Measurements from ENCODE around the gene USP22.

USP22 gene

GRCh38 chr17:20955427-20956323 is 87.1 kb downstream of the USP22 start:
- no peaks in the 10 kb centered on the region for H3K27me3 ChIP-seq (ENCODE audit: control insufficient read depth in 2 of 2, insufficient read depth in 2 of 2, low read length in 2 of 2)
- no peak overlapping the region for H3K4me3 ChIP-seq (ENCODE audit: low read length in 2 of 2)
- H3K9ac ChIP-seq (ENCODE audit: low read depth in 1 of 2, low read length in 2 of 2) = no peak overlapping the region
- H3K4me1 ChIP-seq (ENCODE audit: control insufficient read depth in 2 of 2, insufficient read depth in 2 of 2, low read length in 2 of 2) = peaks cover 0 to 9% of the 10 kb centered on the region in 2 donors
- H3K27ac ChIP-seq (ENCODE audit: low read depth in 2 of 2, low read length in 2 of 2) = no peak overlapping the region
- H3K36me3 ChIP-seq (ENCODE audit: control insufficient read depth in 2 of 2, insufficient read depth in 2 of 2, low read length in 2 of 2) = no peaks in the 10 kb centered on the region
- H3K9me3 ChIP-seq (ENCODE audit: control insufficient read depth in 2 of 2, low read length in 2 of 2) = no peaks in the 10 kb centered on the region

GRCh38 chr17:20954794-20955193 is 88.0 kb downstream of the USP22 start:
- Histone ChIP-seq H3K4me1 (ENCODE audit: control insufficient read depth in 2 of 2, insufficient read depth in 2 of 2, low read length in 2 of 2) (peaks cover 0 to 9% of the 10 kb centered on the region in 2 donors), H3K9me3 (ENCODE audit: control insufficient read depth in 2 of 2, low read length in 2 of 2) (no peaks in the 10 kb centered on the region), H3K27ac (ENCODE audit: low read depth in 2 of 2, low read length in 2 of 2) (no peak overlapping the region), H3K9ac (ENCODE audit: low read depth in 1 of 2, low read length in 2 of 2) (no peak overlapping the region), H3K27me3 (ENCODE audit: control insufficient read depth in 2 of 2, insufficient read depth in 2 of 2, low read length in 2 of 2) (no peaks in the 10 kb centered on the region), H3K36me3 (ENCODE audit: control insufficient read depth in 2 of 2, insufficient read depth in 2 of 2, low read length in 2 of 2) (no peaks in the 10 kb centered on the region), H3K4me3 (ENCODE audit: low read length in 2 of 2) (no peak overlapping the region)

DNA sequence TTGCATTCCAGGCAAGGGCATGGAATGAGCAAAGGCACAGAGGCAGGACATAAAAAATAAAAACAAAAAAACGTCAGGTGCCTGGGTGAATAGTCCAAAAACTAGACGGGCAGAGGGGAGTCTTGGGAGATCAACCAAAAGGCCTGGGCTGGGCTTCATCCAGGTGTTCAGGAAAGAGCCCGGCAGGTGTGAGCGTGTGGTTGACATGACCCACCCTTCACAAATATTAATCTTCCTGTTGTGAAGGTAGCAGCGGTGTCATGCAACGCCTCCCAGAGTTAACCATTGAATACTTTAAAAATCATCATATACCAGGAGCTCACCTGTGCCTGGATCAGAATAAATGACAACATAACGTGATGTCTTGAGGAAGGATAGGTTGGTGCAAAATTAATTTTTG is 90.6 kb downstream of the USP22 start:
- Histone ChIP-seq H3K27ac (ENCODE audit: low read depth in 2 of 2, low read length in 2 of 2) (no peak overlapping the region), H3K27me3 (ENCODE audit: control insufficient read depth in 2 of 2, insufficient read depth in 2 of 2, low read length in 2 of 2) (no peaks in the 10 kb centered on the region), H3K4me3 (ENCODE audit: low read length in 2 of 2) (no peak overlapping the region), H3K4me1 (ENCODE audit: control insufficient read depth in 2 of 2, insufficient read depth in 2 of 2, low read length in 2 of 2) (peaks cover 0 to 9% of the 10 kb centered on the region in 2 donors), H3K9me3 (ENCODE audit: control insufficient read depth in 2 of 2, low read length in 2 of 2) (no peaks in the 10 kb centered on the region), H3K9ac (ENCODE audit: low read depth in 1 of 2, low read length in 2 of 2) (no peak overlapping the region), H3K36me3 (ENCODE audit: control insufficient read depth in 2 of 2, insufficient read depth in 2 of 2, low read length in 2 of 2) (no peaks in the 10 kb centered on the region)

Data from mucosa of rectum (tissue), 2 donors.